ENCODE results near the gene PLCD4.

The PLCD4 gene

DNA sequence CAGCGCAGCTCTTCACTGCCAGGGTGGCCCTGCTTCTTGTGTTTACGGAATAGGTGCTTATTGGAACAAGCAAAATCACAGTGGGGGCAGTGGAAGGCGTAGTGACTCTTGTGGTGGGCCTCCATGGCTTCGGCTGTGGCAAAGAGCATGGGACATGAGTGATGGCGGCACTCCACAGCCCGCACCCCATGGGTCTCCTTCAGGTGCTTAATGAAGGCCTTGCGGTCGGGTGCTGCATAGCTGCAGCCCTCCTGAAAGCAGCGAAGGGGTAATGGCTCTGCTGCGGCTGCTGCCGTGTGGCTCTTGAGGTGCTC lies 41.0 kb downstream of the PLCD4 start:
- TF ChIP-seq, protein P1, sequence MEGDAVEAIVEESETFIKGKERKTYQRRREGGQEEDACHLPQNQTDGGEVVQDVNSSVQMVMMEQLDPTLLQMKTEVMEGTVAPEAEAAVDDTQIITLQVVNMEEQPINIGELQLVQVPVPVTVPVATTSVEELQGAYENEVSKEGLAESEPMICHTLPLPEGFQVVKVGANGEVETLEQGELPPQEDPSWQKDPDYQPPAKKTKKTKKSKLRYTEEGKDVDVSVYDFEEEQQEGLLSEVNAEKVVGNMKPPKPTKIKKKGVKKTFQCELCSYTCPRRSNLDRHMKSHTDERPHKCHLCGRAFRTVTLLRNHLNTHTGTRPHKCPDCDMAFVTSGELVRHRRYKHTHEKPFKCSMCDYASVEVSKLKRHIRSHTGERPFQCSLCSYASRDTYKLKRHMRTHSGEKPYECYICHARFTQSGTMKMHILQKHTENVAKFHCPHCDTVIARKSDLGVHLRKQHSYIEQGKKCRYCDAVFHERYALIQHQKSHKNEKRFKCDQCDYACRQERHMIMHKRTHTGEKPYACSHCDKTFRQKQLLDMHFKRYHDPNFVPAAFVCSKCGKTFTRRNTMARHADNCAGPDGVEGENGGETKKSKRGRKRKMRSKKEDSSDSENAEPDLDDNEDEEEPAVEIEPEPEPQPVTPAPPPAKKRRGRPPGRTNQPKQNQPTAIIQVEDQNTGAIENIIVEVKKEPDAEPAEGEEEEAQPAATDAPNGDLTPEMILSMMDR (IDR thresholded peaks at IDR 0.05; ENCODE audit: low read length): no peak; the same call in 1 of the 2 replicates
- no peak for TF ChIP-seq EZH2 (IDR thresholded peaks at IDR 0.05; ENCODE audit: borderline replicate concordance, low read length)
- H3K4me3 ChIP-seq (ENCODE audit: low read depth, low read length, poor library complexity, severe bottlenecking): no peak overlapping the region
- H3K4me1 ChIP-seq (ENCODE audit: insufficient read depth, low read length, severe bottlenecking): no peaks in the 10 kb centered on the region
- no peak overlapping the region for H3K4me2 ChIP-seq (ENCODE audit: low read length)
- no peak overlapping the region for H3K9ac ChIP-seq (ENCODE audit: low read length)
- H3K27ac ChIP-seq (ENCODE audit: low read depth, low read length, poor library complexity, severe bottlenecking): no peak overlapping the region
- H3F3A ChIP-seq (ENCODE audit: insufficient read depth, low read length): no peaks in the 10 kb centered on the region
- H2AFZ ChIP-seq (ENCODE audit: low read length): no peak overlapping the region
- H3K9me3 ChIP-seq (ENCODE audit: low read length): no peaks in the 10 kb centered on the region
- H3K79me2 ChIP-seq (ENCODE audit: insufficient read depth, low read length): no peaks in the 10 kb centered on the region
- H4K20me1 ChIP-seq (ENCODE audit: insufficient read depth, low read length): no peaks in the 10 kb centered on the region
- H3K9me2 ChIP-seq (ENCODE audit: low read depth, low read length): no peaks in the 10 kb centered on the region
- peaks cover 100% of the 10 kb centered on the region for H3K36me3 ChIP-seq (ENCODE audit: insufficient read depth, low read length)
- H3K27me3 ChIP-seq (ENCODE audit: insufficient read depth, low read length): no peaks in the 10 kb centered on the region

DNA sequence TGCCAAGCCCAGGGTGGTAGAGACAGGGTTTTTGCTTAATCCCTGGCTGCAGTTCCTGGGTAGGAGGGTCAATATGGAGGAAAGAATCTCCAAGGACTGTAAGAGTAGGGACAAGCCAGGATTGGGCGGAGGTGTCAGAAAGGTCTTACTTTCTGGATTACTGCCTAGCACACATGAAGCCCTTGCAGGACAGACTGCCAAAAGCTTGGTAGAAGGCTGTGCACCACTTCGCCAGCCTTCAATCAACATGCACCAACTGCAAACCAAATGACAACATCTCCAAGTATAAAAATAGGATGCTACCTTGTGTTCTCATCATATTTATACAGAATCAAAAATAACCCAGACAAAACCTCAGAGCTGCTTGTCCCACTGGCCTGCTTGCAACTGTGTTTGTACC lies 48.1 kb downstream of the PLCD4 start:
- Histone ChIP-seq H3K36me3 (ENCODE audit: insufficient read depth, low read length) (peaks cover 72% of the 10 kb centered on the region), H3K4me2 (ENCODE audit: low read length) (no peak overlapping the region), H3K9me2 (ENCODE audit: low read depth, low read length) (no peaks in the 10 kb centered on the region), H3K9ac (ENCODE audit: low read length) (no peak overlapping the region), H3K9me3 (ENCODE audit: low read length) (no peaks in the 10 kb centered on the region), H3K27ac (ENCODE audit: low read depth, low read length, poor library complexity, severe bottlenecking) (no peak overlapping the region), H3F3A (ENCODE audit: insufficient read depth, low read length) (no peaks in the 10 kb centered on the region), H4K20me1 (ENCODE audit: insufficient read depth, low read length) (no peaks in the 10 kb centered on the region), H3K4me3 (ENCODE audit: low read depth, low read length, poor library complexity, severe bottlenecking) (no peak overlapping the region), H3K27me3 (ENCODE audit: insufficient read depth, low read length) (no peaks in the 10 kb centered on the region), H3K4me1 (ENCODE audit: insufficient read depth, low read length, severe bottlenecking) (peaks cover 17% of the 10 kb centered on the region), H2AFZ (ENCODE audit: low read length) (no peak overlapping the region), H3K79me2 (ENCODE audit: insufficient read depth, low read length) (peaks cover 7% of the 10 kb centered on the region)
- TF ChIP-seq, protein P1 (IDR thresholded peaks at IDR 0.05; ENCODE audit: low read length): no peak
- no peak for TF ChIP-seq EZH2 (IDR thresholded peaks at IDR 0.05; ENCODE audit: borderline replicate concordance, low read length)

DNA sequence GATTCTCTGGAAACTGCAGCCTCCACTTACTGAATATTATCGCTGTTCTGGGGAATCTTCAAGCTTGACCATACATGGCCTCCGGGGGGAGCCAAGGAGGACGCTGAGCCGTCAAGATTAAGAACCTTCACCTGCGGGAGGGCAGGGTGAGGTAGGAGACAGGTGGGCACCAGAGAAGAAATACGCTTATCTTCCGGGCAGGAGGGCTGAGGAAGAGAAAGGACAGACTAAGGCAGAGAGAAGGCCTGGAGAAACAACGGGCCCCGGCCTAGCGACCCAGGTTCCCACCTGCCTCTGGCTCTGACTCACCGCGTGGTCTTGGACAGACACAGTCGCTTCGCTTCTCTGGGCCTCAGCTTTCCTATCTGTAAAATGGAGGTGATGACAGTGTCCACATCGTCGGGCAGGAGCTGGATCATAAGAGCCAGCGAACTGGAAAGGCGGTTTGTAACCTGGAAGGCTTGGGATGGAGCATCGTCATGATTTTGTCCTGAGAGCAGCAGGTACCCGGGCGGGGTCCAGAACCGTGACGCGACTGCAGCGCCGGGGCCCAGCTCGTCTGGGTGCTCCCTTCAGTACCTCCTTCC lies 51.1 kb downstream of the PLCD4 start:
- Histone ChIP-seq H3K36me3 (ENCODE audit: insufficient read depth, low read length) (peaks cover 71% of the 10 kb centered on the region), H4K20me1 (ENCODE audit: insufficient read depth, low read length) (no peaks in the 10 kb centered on the region), H3K27me3 (ENCODE audit: insufficient read depth, low read length) (no peaks in the 10 kb centered on the region), H3K27ac (ENCODE audit: low read depth, low read length, poor library complexity, severe bottlenecking) (peak overlapping the region; percentile 5), H3K9me3 (ENCODE audit: low read length) (no peaks in the 10 kb centered on the region), H3K9ac (ENCODE audit: low read length) (peak overlapping the region; percentile 98), H3K9me2 (ENCODE audit: low read depth, low read length) (no peaks in the 10 kb centered on the region), H3K4me3 (ENCODE audit: low read depth, low read length, poor library complexity, severe bottlenecking) (peak overlapping the region; percentile 80), H2AFZ (ENCODE audit: low read length) (no peak overlapping the region; the same call in 1 of the 2 replicates), H3K79me2 (ENCODE audit: insufficient read depth, low read length) (peaks cover 7% of the 10 kb centered on the region), H3F3A (ENCODE audit: insufficient read depth, low read length) (no peaks in the 10 kb centered on the region), H3K4me2 (ENCODE audit: low read length) (peak overlapping the region; percentile 91), H3K4me1 (ENCODE audit: insufficient read depth, low read length, severe bottlenecking) (peaks cover 20% of the 10 kb centered on the region)
- no peak for TF ChIP-seq EZH2 (IDR thresholded peaks at IDR 0.05; ENCODE audit: borderline replicate concordance, low read length)
- TF ChIP-seq, protein P1 (IDR thresholded peaks at IDR 0.05; ENCODE audit: low read length): peak; percentile 75
